NCI-H1436 treated with DMSO at 0.1 percent for 48 hours (cell line): ENCODE data around the gene FANCC.
"Not testable (repeated sequence)": the region's sequence is repeated elsewhere in the genome, so short reads cannot be mapped to it uniquely, and the experiment has no call there.

ENCODE experiments used
- DNase-seq: peaks from one replicate; lab custom pipeline; 2025; lab: John Stamatoyannopoulos, UW

Gene FANCC

GRCh38 chr9:95229230-95229915 is 88.1 kb downstream of the FANCC start:
- DNase-seq, result no peak

GRCh38 chr9:95226921-95227320 is 90.6 kb downstream of the FANCC start:
- DNase-seq, result no peak

GRCh38 chr9:95225726-95226106 is 91.8 kb downstream of the FANCC start:
- DNase-seq, result no peak

- DNase-seq, result no peak
Observed at GRCh38 chr9:95225076-95225725, 92.3 kb downstream of the FANCC start.

- no peak for DNase-seq
Observed at GRCh38 chr9:95224376-95225019, 93.0 kb downstream of the FANCC start.

GRCh38 chr9:95220352-95220751 is 97.2 kb downstream of the FANCC start:
- not testable (repeated sequence) for DNase-seq

- DNase-seq, result no peak
Observed at GRCh38 chr9:95218773-95219172, 98.7 kb downstream of the FANCC start.

GRCh38 chr9:95217936-95218335 is 99.6 kb downstream of the FANCC start:
- no peak for DNase-seq

- DNase-seq, result no peak
Observed at GRCh38 chr9:95215336-95215898, 102.1 kb downstream of the FANCC start.

GRCh38 chr9:95213117-95213516 is 104.4 kb downstream of the FANCC start:
- DNase-seq, result no peak

GRCh38 chr9:95211028-95211427 is 106.5 kb downstream of the FANCC start:
- no peak for DNase-seq

- no peak for DNase-seq
Observed at GRCh38 chr9:95207403-95207802, 110.1 kb downstream of the FANCC start.

GRCh38 chr9:95206143-95206542 is 111.4 kb downstream of the FANCC start:
- no peak for DNase-seq

- no peak for DNase-seq
Observed at GRCh38 chr9:95204710-95205109, 112.8 kb downstream of the FANCC start.

- no peak for DNase-seq
Observed at GRCh38 chr9:95204310-95204709, 113.2 kb downstream of the FANCC start.

GRCh38 chr9:95203019-95203418 is 114.5 kb downstream of the FANCC start:
- DNase-seq, result not testable (repeated sequence)

- DNase-seq, result no peak
Observed at GRCh38 chr9:95202076-95202681, 115.3 kb downstream of the FANCC start.

GRCh38 chr9:95201206-95201605 is 116.3 kb downstream of the FANCC start:
- no peak for DNase-seq

- DNase-seq, result no peak
Observed at GRCh38 chr9:95197692-95198271, 119.7 kb downstream of the FANCC start.

- no peak for DNase-seq
Observed at GRCh38 chr9:95193480-95193879, 124.0 kb downstream of the FANCC start.

- no peak for DNase-seq
Observed at GRCh38 chr9:95193067-95193466, 124.4 kb downstream of the FANCC start.

GRCh38 chr9:95192631-95193030 is 124.9 kb downstream of the FANCC start:
- no peak for DNase-seq
